ENCODE data around the gene DDX51.

DDX51 gene

GRCh38 chr12:132111654-132112304 is 32.3 kb downstream of the DDX51 start:
- no peak overlapping the region for H3K4me3 ChIP-seq (replicated peaks; ENCODE audit: low read depth, low read length)
- no peak for TF ChIP-seq CTCF (IDR thresholded peaks at IDR 0.05; ENCODE audit: low read depth, low read length, missing control alignments)
- DNase-seq (ENCODE audit: extremely low read depth, low read depth): no peak

- no peak for DNase-seq (ENCODE audit: extremely low read depth, low read depth)
- TF ChIP-seq CTCF (IDR thresholded peaks at IDR 0.05; ENCODE audit: low read depth, low read length, missing control alignments): no peak
- H3K4me3 ChIP-seq (replicated peaks; ENCODE audit: low read depth, low read length): no peak overlapping the region
Observed at GRCh38 chr12:132110677-132111076, 33.4 kb downstream of the DDX51 start.

GRCh38 chr12:132109741-132110140 is 34.4 kb downstream of the DDX51 start:
- no peak overlapping the region for H3K4me3 ChIP-seq (replicated peaks; ENCODE audit: low read depth, low read length)
- TF ChIP-seq CTCF (IDR thresholded peaks at IDR 0.05; ENCODE audit: low read depth, low read length, missing control alignments): no peak
- DNase-seq (ENCODE audit: extremely low read depth, low read depth): no peak

GRCh38 chr12:132108211-132108832 is 35.8 kb downstream of the DDX51 start:
- no peak overlapping the region for H3K4me3 ChIP-seq (replicated peaks; ENCODE audit: low read depth, low read length)
- no peak for TF ChIP-seq CTCF (IDR thresholded peaks at IDR 0.05; ENCODE audit: low read depth, low read length, missing control alignments)
- no peak for DNase-seq (ENCODE audit: extremely low read depth, low read depth)

GRCh38 chr12:132106921-132107320 is 37.2 kb downstream of the DDX51 start:
- DNase-seq (ENCODE audit: extremely low read depth, low read depth): no peak
- no peak for TF ChIP-seq CTCF (IDR thresholded peaks at IDR 0.05; ENCODE audit: low read depth, low read length, missing control alignments)
- no peak overlapping the region for H3K4me3 ChIP-seq (replicated peaks; ENCODE audit: low read depth, low read length)

- DNase-seq (ENCODE audit: extremely low read depth, low read depth): no peak
- no peak for TF ChIP-seq CTCF (IDR thresholded peaks at IDR 0.05; ENCODE audit: low read depth, low read length, missing control alignments)
Observed at GRCh38 chr12:132105467-132105866, 38.7 kb downstream of the DDX51 start.

More at GRCh38 chr12:132105467-132105866, 38.7 kb downstream of the DDX51 start:
- H3K4me3 ChIP-seq (replicated peaks; ENCODE audit: low read depth, low read length): no peak overlapping the region
